ENCODE data around the gene LYZL2. TPM values are rescaled to one million over a fixed set of nuclear protein-coding genes. Genes with fewer than 3 reads are reported as not detected.

The LYZL2 gene
- total RNA-seq, 4 donors from 2014 or later, result not detected

GRCh38 chr10:30580676-30581075 is 48.9 kb downstream of the LYZL2 start:
- H3K4me1 ChIP-seq, result no peaks in the 10 kb centered on the region
- TF ChIP-seq POLR2A (IDR thresholded peaks at IDR 0.05) (no peak), CTCF (IDR thresholded peaks at IDR 0.05 in 4 of 5, conservative IDR thresholded peaks at IDR 0.05 in 1 of 5) (no peak)
- intact Hi-C loops (cut with DNase I; ENCODE audit: low total_unique reads), result no loop called here

GRCh38 chr10:30580241-30580640 is 49.3 kb downstream of the LYZL2 start:
- no peaks in the 10 kb centered on the region for H3K9me3 ChIP-seq
- in situ Hi-C loops (cut with MboI; ENCODE audit: low sequenced_read_pairs in 4 of 4) (no loop called here), intact Hi-C loops (cut with DNase I; ENCODE audit: low total_unique reads) (no loop called here)
- no peaks in the 10 kb centered on the region for H3K4me1 ChIP-seq
- TF ChIP-seq POLR2A (IDR thresholded peaks at IDR 0.05) (no peak), CTCF (IDR thresholded peaks at IDR 0.05 in 4 of 5, conservative IDR thresholded peaks at IDR 0.05 in 1 of 5) (no peak)
- no peaks in the 10 kb centered on the region for H3K27me3 ChIP-seq
- ATAC-seq (no peak), DNase-seq (no peak)
- H3K27ac ChIP-seq, result no peak overlapping the region
- H3K36me3 ChIP-seq, result no peaks in the 10 kb centered on the region
- H3K4me3 ChIP-seq, result no peak overlapping the region

More at GRCh38 chr10:30580676-30581075, 48.9 kb downstream of the LYZL2 start:
- H3K4me3 ChIP-seq, result no peak overlapping the region
- no peaks in the 10 kb centered on the region for H3K27me3 ChIP-seq
- no peak for ATAC-seq
- no peaks in the 10 kb centered on the region for H3K9me3 ChIP-seq
- no peak for DNase-seq
- no peaks in the 10 kb centered on the region for H3K36me3 ChIP-seq
- H3K27ac ChIP-seq, result no peak overlapping the region
- in situ Hi-C loops (cut with MboI; ENCODE audit: low sequenced_read_pairs in 4 of 4), result no loop called here

GRCh38 chr10:30579574-30579973 is 50.0 kb downstream of the LYZL2 start:
- H3K27ac ChIP-seq, result no peak overlapping the region
- H3K4me3 ChIP-seq, result no peak overlapping the region
- no peaks in the 10 kb centered on the region for H3K36me3 ChIP-seq
- H3K4me1 ChIP-seq, result no peaks in the 10 kb centered on the region
- DNase-seq (no peak), ATAC-seq (no peak)
- intact Hi-C loops (cut with DNase I; ENCODE audit: low total_unique reads), result loop anchor here (5.0 kb wide), 1 partner anchor 42 kb away; no protein-coding TSS in a partner anchor
- TF ChIP-seq POLR2A (IDR thresholded peaks at IDR 0.05) (no peak), CTCF (IDR thresholded peaks at IDR 0.05 in 4 of 5, conservative IDR thresholded peaks at IDR 0.05 in 1 of 5) (no peak)
- H3K27me3 ChIP-seq, result no peaks in the 10 kb centered on the region
- H3K9me3 ChIP-seq, result no peaks in the 10 kb centered on the region
- in situ Hi-C loops (cut with MboI; ENCODE audit: low sequenced_read_pairs in 4 of 4), result no loop called here

- in situ Hi-C loops (cut with MboI; ENCODE audit: low sequenced_read_pairs in 4 of 4) (no loop called here), intact Hi-C loops (cut with DNase I; ENCODE audit: low total_unique reads) (loop anchor here (5.0 kb wide), 1 partner anchor 40 kb away; no protein-coding TSS in a partner anchor)
- Histone ChIP-seq H3K36me3 (no peaks in the 10 kb centered on the region), H3K9me3 (no peaks in the 10 kb centered on the region), H3K27ac (no peak overlapping the region), H3K4me1 (peaks cover 0 to 8% of the 10 kb centered on the region in 2 donors), H3K27me3 (no peaks in the 10 kb centered on the region), H3K4me3 (no peak overlapping the region)
- no peak for ATAC-seq
- TF ChIP-seq CTCF (IDR thresholded peaks at IDR 0.05 in 4 of 5, conservative IDR thresholded peaks at IDR 0.05 in 1 of 5) (no peak), POLR2A (IDR thresholded peaks at IDR 0.05) (no peak)
- DNase-seq, result no peak
Observed at GRCh38 chr10:30577048-30577447, 52.5 kb downstream of the LYZL2 start.

- Histone ChIP-seq H3K4me1 (peaks cover 0 to 8% of the 10 kb centered on the region in 2 donors), H3K9me3 (no peaks in the 10 kb centered on the region), H3K36me3 (no peaks in the 10 kb centered on the region), H3K4me3 (no peak overlapping the region), H3K27ac (no peak overlapping the region), H3K27me3 (no peaks in the 10 kb centered on the region)
- no peak for ATAC-seq
- in situ Hi-C loops (cut with MboI; ENCODE audit: low sequenced_read_pairs in 4 of 4), result no loop called here
- DNase-seq, result no peak
- no peak for TF ChIP-seq POLR2A (IDR thresholded peaks at IDR 0.05)
- TF ChIP-seq CTCF (IDR thresholded peaks at IDR 0.05 in 4 of 5, conservative IDR thresholded peaks at IDR 0.05 in 1 of 5), result no peak
- intact Hi-C loops (cut with DNase I; ENCODE audit: low total_unique reads), result loop anchor here (5.0 kb wide), 1 partner anchor 39 kb away; no protein-coding TSS in a partner anchor
Observed at GRCh38 chr10:30576641-30577040, 52.9 kb downstream of the LYZL2 start.
